SK-N-SH treated with all-trans-retinoic acid at 6 μM for 48 hours (cell line): Measurements from ENCODE around the gene NBAS.

Experiments used
- CSDC2 ChIP-seq: fragments of 250-450 bp; sonication (Bioruptor Pico); IDR thresholded peaks from 2 replicates; pipeline ENCODE4 v1.5.0; 2020; ENCODE audit warnings: mild to moderate bottlenecking, moderate library complexity
- OSR1 ChIP-seq: fragments of 250-450 bp; sonication (Bioruptor Pico); IDR thresholded peaks from 2 replicates; pipeline ENCODE4 v1.8.0; 2022; ENCODE audit warnings: moderate library complexity, mild to moderate bottlenecking, inconsistent platforms
- PATZ1 ChIP-seq: fragments of 250-450 bp; sonication (Bioruptor Pico); IDR thresholded peaks from 2 replicates; pipeline ENCODE4 v1.8.0; 2020; ENCODE audit warnings: mild to moderate bottlenecking, moderate library complexity, borderline replicate concordance
- ZC3H10 ChIP-seq: fragments of 250-450 bp; sonication (Bioruptor Pico); IDR thresholded peaks from 2 replicates; pipeline ENCODE4 v1.5.1; 2021; ENCODE audit warnings: mild to moderate bottlenecking, moderate library complexity
- ZFP30 ChIP-seq: fragments of 450-650 bp; formaldehyde crosslinking; IDR thresholded peaks from 2 replicates; pipeline ENCODE4 v1.5.0; 2022; ENCODE audit warnings: mild to moderate bottlenecking, moderate library complexity
- ZNF565 ChIP-seq: fragments of 450-650 bp; formaldehyde crosslinking; conservative IDR thresholded peaks from 2 replicates; pipeline ENCODE4 v1.5.0; 2020; ENCODE audit warnings: low read depth, mild to moderate bottlenecking, moderate library complexity
- ZNF70 ChIP-seq: fragments of 450-650 bp; formaldehyde crosslinking; IDR thresholded peaks from 2 replicates; pipeline ENCODE4 v1.5.0; 2020; ENCODE audit warnings: mild to moderate bottlenecking, moderate library complexity
- TF ChIP-seq, protein P1 (sequence below): fragments of 250-450 bp; sonication (Bioruptor Pico); IDR thresholded peaks from 2 replicates; pipeline ENCODE4 v1.8.0; 2021; ENCODE audit warnings: low read depth, mild to moderate bottlenecking, moderate library complexity, borderline replicate concordance
- TF ChIP-seq, protein P2 (sequence below): fragments of 250-450 bp; sonication (Bioruptor Pico); IDR thresholded peaks from 2 replicates; pipeline ENCODE4 v1.5.1; 2020; ENCODE audit warnings: low read depth, mild to moderate bottlenecking, moderate library complexity

DNA sequence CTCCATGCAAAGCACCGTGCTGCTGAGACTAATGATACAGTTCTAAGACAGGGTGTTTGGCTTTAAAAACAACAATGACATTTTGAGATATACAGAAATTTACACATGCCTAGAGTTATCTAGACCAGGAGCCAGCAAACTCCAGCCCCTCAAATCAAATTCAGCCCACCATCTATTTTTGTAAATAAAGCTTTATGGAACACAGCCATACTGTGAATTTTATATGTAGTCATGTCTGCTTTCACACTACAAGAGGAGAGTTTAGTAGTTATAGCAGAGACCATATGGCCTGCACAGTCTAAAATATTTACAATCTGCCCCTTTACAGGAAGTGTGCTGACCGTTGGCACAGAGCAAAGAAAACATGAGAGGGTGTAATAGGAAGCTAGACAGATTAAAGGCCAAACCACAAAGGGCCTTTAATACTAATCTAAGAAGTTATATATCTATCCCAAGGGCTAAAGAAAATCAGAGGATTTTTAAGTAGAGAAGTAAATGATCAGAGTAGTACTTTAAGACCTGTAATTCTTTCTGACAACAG, 39.4 kb downstream of the NBAS start:
- no peak for TF ChIP-seq OSR1 (CRISPR knock-in tag)
- TF ChIP-seq PATZ1 (CRISPR knock-in tag), result no peak
- TF ChIP-seq CSDC2, result no peak
- no peak for TF ChIP-seq ZC3H10 (CRISPR knock-in tag)
- TF ChIP-seq, protein P1, sequence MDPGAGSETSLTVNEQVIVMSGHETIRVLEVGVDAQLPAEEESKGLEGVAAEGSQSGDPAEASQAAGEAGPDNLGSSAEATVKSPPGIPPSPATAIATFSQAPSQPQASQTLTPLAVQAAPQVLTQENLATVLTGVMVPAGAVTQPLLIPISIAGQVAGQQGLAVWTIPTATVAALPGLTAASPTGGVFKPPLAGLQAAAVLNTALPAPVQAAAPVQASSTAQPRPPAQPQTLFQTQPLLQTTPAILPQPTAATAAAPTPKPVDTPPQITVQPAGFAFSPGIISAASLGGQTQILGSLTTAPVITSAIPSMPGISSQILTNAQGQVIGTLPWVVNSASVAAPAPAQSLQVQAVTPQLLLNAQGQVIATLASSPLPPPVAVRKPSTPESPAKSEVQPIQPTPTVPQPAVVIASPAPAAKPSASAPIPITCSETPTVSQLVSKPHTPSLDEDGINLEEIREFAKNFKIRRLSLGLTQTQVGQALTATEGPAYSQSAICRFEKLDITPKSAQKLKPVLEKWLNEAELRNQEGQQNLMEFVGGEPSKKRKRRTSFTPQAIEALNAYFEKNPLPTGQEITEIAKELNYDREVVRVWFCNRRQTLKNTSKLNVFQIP (CRISPR knock-in tag), result no peak
- TF ChIP-seq ZFP30, result no peak
- no peak for TF ChIP-seq ZNF70 (CRISPR knock-in tag)
- TF ChIP-seq, protein P2, sequence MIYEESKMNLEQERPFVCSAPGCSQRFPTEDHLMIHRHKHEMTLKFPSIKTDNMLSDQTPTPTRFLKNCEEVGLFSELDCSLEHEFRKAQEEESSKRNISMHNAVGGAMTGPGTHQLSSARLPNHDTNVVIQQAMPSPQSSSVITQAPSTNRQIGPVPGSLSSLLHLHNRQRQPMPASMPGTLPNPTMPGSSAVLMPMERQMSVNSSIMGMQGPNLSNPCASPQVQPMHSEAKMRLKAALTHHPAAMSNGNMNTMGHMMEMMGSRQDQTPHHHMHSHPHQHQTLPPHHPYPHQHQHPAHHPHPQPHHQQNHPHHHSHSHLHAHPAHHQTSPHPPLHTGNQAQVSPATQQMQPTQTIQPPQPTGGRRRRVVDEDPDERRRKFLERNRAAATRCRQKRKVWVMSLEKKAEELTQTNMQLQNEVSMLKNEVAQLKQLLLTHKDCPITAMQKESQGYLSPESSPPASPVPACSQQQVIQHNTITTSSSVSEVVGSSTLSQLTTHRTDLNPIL (CRISPR knock-in tag), result no peak
- no peak for TF ChIP-seq ZNF565 (CRISPR knock-in tag)
